Ovary (tissue), 9 donors: ENCODE measurements around the gene ZNF236. TPM values are rescaled to one million over a fixed set of nuclear protein-coding genes. Genes with fewer than 3 reads are reported as not detected.
"Not testable (repeated sequence)": the region's sequence is repeated elsewhere in the genome, so short reads cannot be mapped to it uniquely, and the experiment has no call there.

Experiments used
- DNase-seq, 5 donors: peaks; one replicate each; pipeline ENCODE4 v3.0.0-alpha.2; 2019 to 2020
- H3K27ac ChIP-seq, 2 donors: fragments of 200-600 bp; one replicate each; pipeline versions ENCODE4 v1.5.1 to v1.8.0; 2019 to 2022
- H3K27me3 ChIP-seq: fragments of 200-600 bp; one replicate; pipeline ENCODE4 v1.8.0; 2022
- H3K36me3 ChIP-seq: fragments of 200-600 bp; sonication (generic); one replicate; pipeline ENCODE4 v1.5.1; 2019
- H3K4me1 ChIP-seq: one replicate; pipeline ENCODE4 v1.8.1; 2013; ENCODE audit warnings: mild to moderate bottlenecking, moderate library complexity; ENCODE audit not compliant: insufficient read depth
- H3K4me3 ChIP-seq: fragments of 200-600 bp; sonication (generic); one replicate; pipeline ENCODE4 v1.5.1; 2017
- H3K9me3 ChIP-seq, 2 donors: fragments of 200-600 bp in 1 of 2; sonication (generic) in 1 of 2; one replicate each; pipeline versions ENCODE4 v1.5.1 to v1.8.1; 2013 to 2019; ENCODE audit warnings: mild to moderate bottlenecking in 1 of 2, moderate library complexity in 1 of 2
- CTCF ChIP-seq, 3 donors: fragments of 450-650 bp in 2 of 3; fragments of 200-600 bp in 1 of 3; IDR thresholded peaks; one replicate each; pipeline versions ENCODE4 v1.5.1 to v1.8.0; 2016 to 2022; ENCODE audit warnings: antibody characterized with exemption in 3 of 3, mild to moderate bottlenecking in 1 of 3
- EP300 ChIP-seq: sonication (generic); formaldehyde crosslinking; IDR thresholded peaks from one replicate; pipeline ENCODE4 v1.6.1; 2017; ENCODE audit warnings: antibody characterized with exemption
- POLR2A ChIP-seq: fragments of 450-650 bp; IDR thresholded peaks from one replicate; pipeline ENCODE4 v1.6.1; 2017; ENCODE audit warnings: antibody characterized with exemption, mild to moderate bottlenecking, moderate library complexity
- WGBS, 3 donors: extraction: QIAGEN DNeasy Blood & Tissue Kit in 1 of 3; methylation state at CpG; one replicate each; pipeline versions ENCODE4 v1.1.5 to v1.1.7; 2013 to 2017; 5-methylcytosine and 5-hydroxymethylcytosine counted together
- intact Hi-C, 4 donors: fragments of 100-400 bp; cut with DNase I; formaldehyde crosslinking; loops; one replicate each; pipeline versions ENCODE4 v1.11.0 to v1.15.1; 2022 to 2023
- polyA plus RNA-seq, 2 donors: library from polyadenylated mRNA; stranded (reverse); fragments of 200-250 nt in 1 of 2; fragments of 350-450 nt in 1 of 2; fragmentation: Illumina TruSeq in 1 of 2; extraction: RNeasy Lipid Tissue Mini Kit (QIAGEN cat#74804) in 1 of 2; gene quantifications; one replicate each; pipeline ENCODE4 v1.2.3, GENCODE V29; 2013 to 2014
- total RNA-seq, 7 donors: library from RNA; depleted of rRNA in 2 of 7; stranded (reverse); fragments of >200 nt in 2 of 7; fragmentation: NEBNext Ultra II Directional in 3 of 7; extraction: Animal tissue kit (Norgen Biotek cat#: 25700) in 3 of 7; gene quantifications; one replicate each; pipeline versions ENCODE4 v1.1.0 to v1.2.4, GENCODE V29; 2016 to 2023
- donor health status: DM: no; HTN: no; CAD: no; lungs with moderate emphysema.
- donor health status: DM: no; HTN: no; CAD: no.
- donor health status: Bipolar disorder and iron deficiency.
- donor health status: DM: yes; HTN: yes; CAD: no.
- donor health status: DM: no; HTN: no; CAD: no.
- donor health status: DM: yes; HTN: yes; CAD: no.

The ZNF236 gene
- total and polyA plus RNA-seq, 9 donors, result 3.9 to 30.3 (median 24.1) TPM

GRCh38 chr18:76959605-76960004 is 137.2 kb downstream of the ZNF236 start:
- TF ChIP-seq POLR2A, result no peak
- Histone ChIP-seq H3K9me3 (no peaks in the 10 kb centered on the region), H3K27me3 (no peaks in the 10 kb centered on the region), H3K4me3 (no peak overlapping the region), H3K4me1 (peaks cover 2% of the 10 kb centered on the region), H3K27ac (no peak overlapping the region), H3K36me3 (no peaks in the 10 kb centered on the region)
- intact Hi-C loops, result no loop called here
- DNase-seq, result no peak
- 83 to 89% (median 89%) methylated on average over 8 of the region's 8 CpGs for WGBS, 3 donors

DNA sequence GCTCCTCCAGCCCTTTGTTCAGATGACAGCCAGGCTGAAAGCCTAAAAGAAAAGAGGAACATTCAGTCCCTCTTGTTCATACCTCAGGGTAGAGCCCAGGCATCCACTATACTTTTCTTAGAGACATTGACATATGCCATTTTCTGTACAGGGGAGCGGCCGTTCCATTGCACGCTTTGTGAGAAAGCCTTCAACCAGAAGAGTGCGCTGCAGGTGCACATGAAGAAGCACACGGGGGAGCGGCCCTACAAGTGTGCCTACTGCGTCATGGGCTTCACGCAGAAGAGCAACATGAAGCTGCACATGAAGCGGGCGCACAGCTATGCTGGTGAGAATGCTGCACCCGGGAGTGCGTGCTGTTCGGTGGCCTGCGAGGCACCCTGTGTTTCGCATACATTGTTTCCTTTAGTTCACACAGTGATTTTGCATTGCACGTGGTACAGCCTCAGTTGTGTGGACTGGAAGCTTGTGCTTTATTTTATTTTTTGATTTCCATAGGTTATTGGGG is 138.2 kb downstream of the ZNF236 start:
- intact Hi-C loops, result no loop called here
- no peaks in the 10 kb centered on the region for H3K27me3 ChIP-seq
- DNase-seq, result no peak
- TF ChIP-seq POLR2A (no peak), CTCF (IDR thresholded peaks at IDR 0.05) (no peak), EP300 (no peak)
- no peaks in the 10 kb centered on the region for H3K9me3 ChIP-seq
- H3K36me3 ChIP-seq, result no peaks in the 10 kb centered on the region
- WGBS, 3 donors, result 90 to 96% (median 92%) methylated on average over 16 of the region's 16 CpGs
- H3K4me1 ChIP-seq, result peaks cover 2% of the 10 kb centered on the region
- H3K27ac ChIP-seq, result no peak overlapping the region
- no peak overlapping the region for H3K4me3 ChIP-seq

DNA sequence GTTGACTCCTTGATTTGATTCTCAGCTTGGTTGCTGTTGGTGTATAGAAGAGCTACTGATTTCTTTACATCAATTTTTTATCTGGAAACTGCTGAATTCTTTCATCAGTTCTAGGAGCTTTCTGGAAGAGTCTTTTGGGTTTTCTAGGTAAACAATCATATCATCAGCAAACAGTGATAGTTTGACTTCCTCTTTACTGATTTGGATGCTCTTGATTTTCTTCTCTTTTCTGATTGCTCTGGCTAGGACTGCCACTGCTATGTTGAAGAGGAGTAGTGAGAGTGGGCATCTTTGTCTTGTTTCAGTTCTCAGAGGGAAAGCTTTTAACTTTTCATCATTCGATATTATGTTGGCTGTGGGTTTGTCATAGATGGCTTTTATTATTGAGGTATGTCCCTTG is 140.5 kb downstream of the ZNF236 start:
- Histone ChIP-seq H3K4me3 (no peak overlapping the region), H3K36me3 (no peaks in the 10 kb centered on the region), H3K4me1 (peaks cover 2% of the 10 kb centered on the region), H3K27ac (no peak overlapping the region), H3K9me3 (no peaks in the 10 kb centered on the region), H3K27me3 (no peaks in the 10 kb centered on the region)
- DNase-seq, result no peak
- intact Hi-C loops, result no loop called here
- TF ChIP-seq POLR2A (no peak), CTCF (IDR thresholded peaks at IDR 0.05) (no peak), EP300 (no peak)
- WGBS, 3 donors, result 95 to 98% (median 97%) methylated on average over 1 of the region's 1 CpG

DNA sequence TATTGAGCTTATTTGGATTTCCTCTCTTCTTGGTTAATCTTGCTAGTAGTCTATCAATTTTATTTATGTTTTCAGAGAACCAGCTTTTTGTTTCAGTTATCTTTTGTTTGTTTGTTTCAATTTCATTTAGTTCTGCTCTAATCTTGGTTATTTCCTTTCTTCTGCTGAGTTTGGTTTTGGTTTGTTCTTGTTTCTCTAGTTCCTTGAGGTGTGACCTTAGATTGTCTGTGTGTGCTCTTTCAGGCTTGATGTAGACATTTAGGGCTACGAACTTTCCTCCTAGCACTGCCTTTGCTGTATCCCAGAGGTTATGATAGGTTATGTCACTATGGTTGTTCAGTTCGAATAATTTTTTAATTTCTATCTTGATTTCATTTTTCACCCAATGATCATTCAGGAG is 141.6 kb downstream of the ZNF236 start:
- no peak for DNase-seq
- no peak for TF ChIP-seq EP300
- TF ChIP-seq POLR2A, result no peak
- no peak for TF ChIP-seq CTCF (IDR thresholded peaks at IDR 0.05)
- 94 to 95% (median 94%) methylated on average over 2 of the region's 2 CpGs for WGBS, 3 donors
- intact Hi-C loops, result no loop called here
- Histone ChIP-seq H3K27ac (no peak overlapping the region), H3K4me1 (peaks cover 2% of the 10 kb centered on the region), H3K36me3 (no peaks in the 10 kb centered on the region), H3K4me3 (no peak overlapping the region), H3K9me3 (no peaks in the 10 kb centered on the region), H3K27me3 (no peaks in the 10 kb centered on the region)

GRCh38 chr18:76965555-76966151 is 143.3 kb downstream of the ZNF236 start:
- H3K27me3 ChIP-seq, H3K9me3 ChIP-seq, H3K36me3 ChIP-seq, DNase-seq, H3K4me3 ChIP-seq, H3K27ac ChIP-seq, intact Hi-C loops, H3K4me1 ChIP-seq: not testable (repeated sequence)
- 94 to 96% (median 95%) methylated on average over 11 of the region's 11 CpGs for WGBS, 3 donors

DNA sequence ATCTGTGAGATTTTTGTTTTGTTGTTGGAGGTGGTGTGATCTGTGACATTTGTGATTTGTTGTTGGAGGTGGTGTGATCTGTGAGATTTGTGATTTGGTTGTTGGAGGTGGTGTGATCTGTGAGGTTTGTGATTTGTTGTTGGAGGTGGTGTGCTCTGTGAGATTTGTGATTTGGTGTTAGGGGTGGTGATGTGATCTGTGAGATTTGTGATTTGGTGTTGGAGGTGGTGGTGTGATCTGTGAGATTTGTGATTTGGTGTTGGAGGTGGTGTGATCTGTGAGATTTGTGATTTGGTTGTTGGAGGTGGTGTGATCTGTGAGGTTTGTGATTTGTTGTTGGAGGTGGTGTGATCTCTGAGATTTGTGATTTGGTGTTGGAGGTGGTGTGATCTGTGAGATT is 144.9 kb downstream of the ZNF236 start:
- H3K4me3 ChIP-seq, intact Hi-C loops, H3K4me1 ChIP-seq, H3K9me3 ChIP-seq, H3K36me3 ChIP-seq, H3K27ac ChIP-seq, DNase-seq, H3K27me3 ChIP-seq: not testable (repeated sequence)
